Kidney (tissue), 14 donors: Measurements from ENCODE around the gene DBNDD1. TPM values are rescaled to one million over a fixed set of nuclear protein-coding genes. Genes with fewer than 3 reads are reported as not detected.

Experiments used
- DNase-seq, 5 donors: peaks; one replicate each; pipeline ENCODE4 v3.0.0-alpha.2; 2013 to 2020
- FAIRE-seq: peaks from 2 replicates; lab custom pipeline; 2012; peaks lifted over from hg19 to GRCh38; lab: Jason Lieb, UNC
- H3K27ac ChIP-seq, 2 donors: one replicate each; pipeline ENCODE4 v1.7.0; 2013; ENCODE audit warnings: low read depth in 2 of 2, low read length in 2 of 2, inconsistent platforms in 1 of 2
- H3K27me3 ChIP-seq: one replicate; pipeline ENCODE4 v1.7.1; 2013; ENCODE audit warnings: low read length, inconsistent platforms; ENCODE audit not compliant: control insufficient read depth, insufficient read depth
- H3K36me3 ChIP-seq, 3 donors: one replicate each; pipeline versions ENCODE4 v1.7.0 to v1.7.1; 2013; ENCODE audit warnings: low read length in 3 of 3, control low read depth in 1 of 3, inconsistent platforms in 1 of 3; ENCODE audit not compliant: insufficient read depth in 3 of 3, control insufficient read depth in 2 of 3
- H3K4me1 ChIP-seq, 3 donors: one replicate each; pipeline versions ENCODE4 v1.7.0 to v1.7.1; 2013; ENCODE audit warnings: low read length in 3 of 3, inconsistent platforms in 1 of 3, low read depth in 1 of 3; ENCODE audit not compliant: control insufficient read depth in 2 of 3, insufficient read depth in 2 of 3
- H3K4me3 ChIP-seq, 3 donors: one replicate each; pipeline versions ENCODE4 v1.7.0 to v1.8.1; 2013; ENCODE audit warnings: low read length in 3 of 3, control low read depth in 1 of 3, inconsistent platforms in 1 of 3
- H3K9ac ChIP-seq, 3 donors: one replicate each; pipeline versions ENCODE4 v1.7.0 to v1.7.1; 2013; ENCODE audit warnings: low read length in 3 of 3, control low read depth in 1 of 3, inconsistent platforms in 1 of 3
- H3K9me3 ChIP-seq, 3 donors: one replicate each; pipeline versions ENCODE4 v1.7.0 to v1.7.1; 2013; ENCODE audit warnings: low read length in 3 of 3, control low read depth in 1 of 3, inconsistent platforms in 1 of 3; ENCODE audit not compliant: control insufficient read depth in 2 of 3, insufficient read depth in 1 of 3
- CTCF ChIP-seq: IDR thresholded peaks from 3 replicates; pipeline ENCODE4 v1.5.1; 2012; ENCODE audit warnings: mild to moderate bottlenecking, moderate library complexity, borderline replicate concordance; ENCODE audit not compliant: insufficient read depth; ENCODE audit errors: extremely low read depth
- intact Hi-C: fragments of 100-400 bp; cut with DNase I; formaldehyde crosslinking; loops from one replicate; pipeline ENCODE4 v1.11.1; 2022
- polyA plus RNA-seq: library from polyadenylated mRNA; stranded (reverse); fragments of 350-450 nt; fragmentation: Illumina TruSeq; extraction: RNeasy Lipid Tissue Mini Kit (QIAGEN cat#74804); gene quantifications from one replicate; pipeline ENCODE4 v1.2.3, GENCODE V29; 2014; ENCODE audit warnings: low read depth, low replicate concordance; ENCODE audit not compliant: insufficient read depth
- total RNA-seq: library from RNA; stranded (reverse); fragmentation: NEBNext Ultra II Directional; extraction: Animal tissue kit (Norgen Biotek cat#: 25700); gene quantifications from one replicate; pipeline ENCODE4 v1.2.1, GENCODE V29; 2021
- donor health status: control.
- donor health status: control.
- donor health status: control.
- donor health status: control.
- donor health status: control.
- donor health status: DM: yes; HTN: yes; CAD: no.
- donor health status: Normal renal cell carcinoma (clear cell type).

Gene DBNDD1
- total and polyA plus RNA-seq, 2 donors from 2014 or later: 15.1 to 16.3 TPM

- H3K9me3 ChIP-seq: peaks cover 0 to 2% (median 0%) of the 10 kb centered on the region in 3 donors
- H3K4me1 ChIP-seq: peaks cover 0 to 9% (median 7%) of the 10 kb centered on the region in 3 donors
- no peaks in the 10 kb centered on the region for H3K27me3 ChIP-seq
- peaks cover 0 to 6% (median 0%) of the 10 kb centered on the region in 3 donors for H3K36me3 ChIP-seq
- no peak for DNase-seq
- no peak for TF ChIP-seq CTCF
- no peak overlapping the region for H3K27ac ChIP-seq
- intact Hi-C loops: no loop called here
- no peak for FAIRE-seq
- H3K4me3 ChIP-seq: no peak overlapping the region
- no peak overlapping the region for H3K9ac ChIP-seq
Observed at GRCh38 chr16:89966756-89967155, 52.5 kb downstream of the DBNDD1 start.

GRCh38 chr16:89965447-89966225, 53.6 kb downstream of the DBNDD1 start:
- TF ChIP-seq CTCF: no peak
- no peaks in the 10 kb centered on the region for H3K4me1 ChIP-seq
- no peak for FAIRE-seq
- DNase-seq: no peak
- no peak overlapping the region for H3K9ac ChIP-seq
- no peak overlapping the region for H3K4me3 ChIP-seq
- H3K36me3 ChIP-seq: peaks cover 0 to 6% (median 2%) of the 10 kb centered on the region in 3 donors
- intact Hi-C loops: no loop called here
- H3K27me3 ChIP-seq: no peaks in the 10 kb centered on the region
- H3K27ac ChIP-seq: no peak overlapping the region
- H3K9me3 ChIP-seq: peaks cover 0 to 2% (median 0%) of the 10 kb centered on the region in 3 donors

GRCh38 chr16:89964201-89964600, 55.1 kb downstream of the DBNDD1 start:
- FAIRE-seq: no peak
- H3K27ac ChIP-seq: no peak overlapping the region
- intact Hi-C loops: no loop called here
- no peaks in the 10 kb centered on the region for H3K27me3 ChIP-seq
- H3K36me3 ChIP-seq: peaks cover 0 to 2% (median 0%) of the 10 kb centered on the region in 3 donors
- H3K9me3 ChIP-seq: no peaks in the 10 kb centered on the region
- DNase-seq: no peak
- no peaks in the 10 kb centered on the region for H3K4me1 ChIP-seq
- no peak overlapping the region for H3K4me3 ChIP-seq
- no peak overlapping the region for H3K9ac ChIP-seq
- TF ChIP-seq CTCF: no peak
